Coronary artery (tissue), 2 donors: Measurements from ENCODE around the gene FRMD1.

Source experiments
- DNase-seq: peaks from one replicate; pipeline ENCODE4 v3.0.0-alpha.2; 2017; ENCODE audit warnings: low spot score
- H3K27ac ChIP-seq, 2 donors: fragments of 200-600 bp; sonication (generic); one replicate each; pipeline ENCODE4 v1.5.1; 2016 to 2019
- H3K4me3 ChIP-seq: fragments of 200-600 bp; sonication (generic); 2 replicates; pipeline ENCODE4 v1.5.1; 2016; ENCODE audit warnings: mild to moderate bottlenecking, moderate library complexity
- CTCF ChIP-seq: fragments of 200-600 bp; sonication (generic); IDR thresholded peaks from one replicate; pipeline ENCODE4 v1.5.1; 2019; ENCODE audit warnings: antibody characterized with exemption

FRMD1 gene

GRCh38 chr6:168111911-168112310, 32.9 kb upstream of the FRMD1 start:
- no peak for DNase-seq
- no peak overlapping the region for H3K27ac ChIP-seq
- no peak for TF ChIP-seq CTCF

GRCh38 chr6:168110437-168110836, 31.4 kb upstream of the FRMD1 start:
- H3K27ac ChIP-seq: no peak overlapping the region
- TF ChIP-seq CTCF: no peak
- H3K4me3 ChIP-seq: no peak overlapping the region
- DNase-seq: no peak

More at GRCh38 chr6:168111911-168112310, 32.9 kb upstream of the FRMD1 start:
- H3K4me3 ChIP-seq: no peak overlapping the region

- Histone ChIP-seq H3K4me3 (no peak overlapping the region), H3K27ac (no peak overlapping the region)
- no peak for TF ChIP-seq CTCF
- DNase-seq: no peak
Observed at GRCh38 chr6:168109171-168109570, 30.2 kb upstream of the FRMD1 start.

- no peak for TF ChIP-seq CTCF
- peak overlapping the region in 1 of 2 donors; percentile 9 for H3K27ac ChIP-seq
- DNase-seq: no peak
- no peak overlapping the region for H3K4me3 ChIP-seq
Observed at GRCh38 chr6:168107191-168107983, 28.4 kb upstream of the FRMD1 start.

- TF ChIP-seq CTCF: no peak
- DNase-seq: no peak
- H3K27ac ChIP-seq: no peak overlapping the region
- H3K4me3 ChIP-seq: no peak overlapping the region
Observed at GRCh38 chr6:168106633-168107005, 27.6 kb upstream of the FRMD1 start.

- Histone ChIP-seq H3K4me3 (no peak overlapping the region), H3K27ac (no peak overlapping the region)
- DNase-seq: no peak
- TF ChIP-seq CTCF: no peak
Observed at GRCh38 chr6:168105813-168106632, 27.0 kb upstream of the FRMD1 start.

GRCh38 chr6:168104636-168105035, 25.6 kb upstream of the FRMD1 start:
- no peak for DNase-seq
- no peak for TF ChIP-seq CTCF
- no peak overlapping the region for H3K27ac ChIP-seq
- no peak overlapping the region for H3K4me3 ChIP-seq
